Stimulated activated naive CD8-positive, alpha-beta T cell treated with anti-CD3 and anti-CD28 coated beads, Interleukin-15, Interleukin-2, amounts not matched to agents 100 U/mL and 50 U/mL, for 24 hours (primary cell): ENCODE data around the gene KTI12.
"Not testable (repeated sequence)": the region's sequence is repeated elsewhere in the genome, so short reads cannot be mapped to it uniquely, and the experiment has no call there.

Source experiments
- ATAC-seq: fragments of 150-1000 bp; cut with Tn5 transposase; one replicate; pipeline ENCODE4 v1.10.0; 2021
- DNase-seq: peaks from one replicate; pipeline ENCODE4 v3.0.0; 2021

Gene KTI12, protein sequence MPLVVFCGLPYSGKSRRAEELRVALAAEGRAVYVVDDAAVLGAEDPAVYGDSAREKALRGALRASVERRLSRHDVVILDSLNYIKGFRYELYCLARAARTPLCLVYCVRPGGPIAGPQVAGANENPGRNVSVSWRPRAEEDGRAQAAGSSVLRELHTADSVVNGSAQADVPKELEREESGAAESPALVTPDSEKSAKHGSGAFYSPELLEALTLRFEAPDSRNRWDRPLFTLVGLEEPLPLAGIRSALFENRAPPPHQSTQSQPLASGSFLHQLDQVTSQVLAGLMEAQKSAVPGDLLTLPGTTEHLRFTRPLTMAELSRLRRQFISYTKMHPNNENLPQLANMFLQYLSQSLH

DNA sequence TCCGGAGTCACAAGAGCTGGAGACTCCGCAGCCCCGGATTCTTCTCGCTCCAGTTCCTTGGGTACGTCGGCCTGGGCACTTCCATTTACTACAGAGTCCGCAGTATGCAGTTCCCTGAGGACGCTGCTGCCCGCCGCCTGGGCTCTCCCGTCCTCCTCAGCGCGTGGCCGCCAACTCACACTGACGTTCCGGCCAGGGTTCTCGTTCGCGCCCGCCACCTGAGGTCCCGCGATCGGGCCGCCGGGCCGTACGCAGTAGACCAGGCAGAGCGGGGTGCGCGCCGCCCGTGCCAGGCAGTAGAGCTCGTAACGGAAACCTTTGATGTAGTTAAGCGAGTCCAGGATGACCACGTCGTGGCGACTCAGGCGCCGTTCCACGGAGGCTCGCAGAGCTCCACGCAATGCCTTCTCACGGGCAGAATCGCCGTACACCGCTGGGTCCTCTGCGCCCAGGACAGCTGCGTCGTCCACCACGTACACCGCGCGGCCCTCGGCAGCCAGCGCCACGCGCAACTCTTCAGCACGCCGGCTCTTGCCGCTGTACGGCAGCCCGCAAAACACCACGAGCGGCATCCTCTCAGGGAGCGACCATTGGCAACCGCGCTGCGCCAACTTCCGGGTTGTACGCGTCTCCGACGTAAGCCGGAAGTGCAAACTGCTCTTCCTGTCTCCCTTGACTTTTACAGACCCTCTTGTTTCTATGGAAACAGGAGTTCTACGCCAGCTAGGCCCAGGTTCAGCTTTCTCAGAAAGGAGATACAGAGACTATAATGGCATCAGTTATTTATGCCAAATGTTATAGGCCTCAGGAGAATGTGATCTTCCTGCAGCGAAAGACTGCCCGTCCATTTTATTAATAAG, at the start of gene KTI12:
Gene KTI12, minus strand, starts transcription at position 621 of the 860 bp plus-strand sequence. Its CDS starts 49 bp downstream, at position 572.
- peak; percentile 85 for DNase-seq
- peak; percentile 97 for ATAC-seq

DNA sequence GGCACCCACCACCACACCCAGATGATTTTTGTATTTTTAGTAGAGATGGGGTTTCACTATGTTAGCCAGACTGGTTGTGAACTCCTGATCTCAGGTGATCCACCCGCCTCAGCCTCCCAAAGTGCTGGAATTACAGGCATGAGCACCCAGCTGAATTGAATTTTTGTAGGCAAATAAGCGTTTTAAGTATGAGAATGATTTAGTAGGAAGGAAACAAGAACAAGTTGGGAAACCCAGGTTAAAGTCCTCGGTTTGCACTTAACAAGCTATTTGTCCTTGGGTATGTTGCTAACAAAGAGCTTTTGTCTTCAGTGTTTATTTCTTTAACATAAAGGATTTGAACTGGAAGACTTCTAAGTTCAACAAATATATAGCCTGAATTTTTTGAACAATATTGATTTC, 46.4 kb upstream of the KTI12 start:
- no peak for ATAC-seq
- no peak for DNase-seq

- not testable (repeated sequence) for ATAC-seq, DNase-seq
These were observed 43.7 kb upstream of the KTI12 start for GRCh38 chr1:52077277-52077676.

GRCh38 chr1:52072291-52072690, 38.7 kb upstream of the KTI12 start:
- no peak for DNase-seq
- ATAC-seq, result no peak

DNA sequence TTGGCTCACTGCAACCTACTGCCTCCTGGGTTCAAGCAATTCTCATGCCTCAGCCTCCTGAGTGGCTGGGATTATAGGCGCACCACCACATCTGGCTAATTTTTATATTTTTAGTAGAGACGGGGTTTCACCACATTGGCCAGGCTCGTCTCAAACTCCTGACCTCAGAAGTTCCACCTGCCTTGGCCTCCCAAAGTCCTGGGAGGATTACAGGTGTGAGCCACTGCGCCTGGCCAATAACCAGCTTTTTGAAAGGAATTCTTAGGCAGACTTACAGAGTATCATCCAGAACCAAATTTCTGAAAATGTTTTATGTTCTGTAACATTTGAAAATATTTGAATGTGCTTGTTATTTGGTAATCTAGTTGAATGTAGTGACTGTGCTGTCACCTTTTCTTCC, 37.1 kb upstream of the KTI12 start:
- ATAC-seq, result no peak
- no peak for DNase-seq

DNA sequence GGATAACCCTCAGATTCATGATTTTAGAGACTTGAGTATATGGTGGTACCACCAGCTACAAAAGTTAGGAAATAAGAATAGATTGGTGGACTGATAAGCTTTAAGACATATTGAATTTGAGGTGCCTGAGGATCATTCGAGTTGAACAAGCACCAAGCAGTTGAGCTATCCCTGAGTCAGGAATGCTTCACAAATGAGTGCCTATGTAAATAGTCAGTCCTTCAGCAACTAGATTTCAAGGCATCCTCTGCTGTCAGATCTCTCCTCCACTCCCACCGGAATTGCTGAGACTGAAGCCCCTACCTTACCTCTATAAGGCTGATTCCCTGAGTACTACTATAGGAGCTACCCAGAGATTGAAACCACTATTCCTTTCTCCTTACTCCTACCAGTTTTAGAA, 29.6 kb upstream of the KTI12 start:
- DNase-seq (no peak), ATAC-seq (no peak)

- no peak for ATAC-seq
- DNase-seq, result no peak
These were observed 27.2 kb upstream of the KTI12 start for GRCh38 chr1:52060822-52061221.

DNA sequence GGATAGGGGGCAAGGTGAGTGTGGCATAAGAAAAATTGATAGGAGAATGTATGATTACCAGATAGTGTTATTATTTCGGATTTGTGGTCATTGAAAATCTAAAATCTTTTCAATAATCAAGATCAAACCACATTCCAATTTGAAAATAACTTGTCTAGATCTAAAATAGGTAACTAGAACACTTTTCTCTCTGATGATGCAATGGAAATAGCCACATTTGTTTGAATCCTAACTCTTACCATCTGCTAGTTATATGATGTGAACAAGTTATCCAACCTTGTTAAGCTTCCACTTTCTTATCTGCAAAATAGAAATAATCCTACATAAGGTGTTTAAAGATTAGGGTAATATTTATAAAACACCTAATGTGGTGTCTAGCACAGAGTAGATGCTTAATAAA, 26.3 kb upstream of the KTI12 start:
- ATAC-seq, result no peak
- no peak for DNase-seq

DNA sequence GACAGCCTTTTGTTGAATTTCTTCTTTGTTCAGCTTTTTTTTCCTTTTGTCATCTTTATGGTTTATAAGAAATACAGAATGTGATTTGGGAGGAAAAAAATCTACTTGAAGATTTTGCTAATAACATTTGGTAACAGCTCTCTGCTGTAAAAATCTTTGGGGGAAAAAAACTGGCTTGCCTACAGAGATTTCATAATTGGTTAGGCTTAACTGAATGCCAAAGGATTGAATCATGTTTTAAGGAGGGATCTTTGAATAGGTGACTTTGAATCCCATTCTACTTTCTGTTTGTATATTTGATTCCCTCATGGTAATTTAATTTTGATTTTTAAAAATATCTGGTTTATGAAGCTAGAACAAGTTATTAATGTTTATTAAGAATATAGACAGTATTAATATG, 25.7 kb upstream of the KTI12 start:
- no peak for ATAC-seq
- no peak for DNase-seq

GRCh38 chr1:52057876-52058415, 24.3 kb upstream of the KTI12 start:
- ATAC-seq (no peak), DNase-seq (no peak)

GRCh38 chr1:52057255-52057654, 23.6 kb upstream of the KTI12 start:
- no peak for DNase-seq
- no peak for ATAC-seq

DNA sequence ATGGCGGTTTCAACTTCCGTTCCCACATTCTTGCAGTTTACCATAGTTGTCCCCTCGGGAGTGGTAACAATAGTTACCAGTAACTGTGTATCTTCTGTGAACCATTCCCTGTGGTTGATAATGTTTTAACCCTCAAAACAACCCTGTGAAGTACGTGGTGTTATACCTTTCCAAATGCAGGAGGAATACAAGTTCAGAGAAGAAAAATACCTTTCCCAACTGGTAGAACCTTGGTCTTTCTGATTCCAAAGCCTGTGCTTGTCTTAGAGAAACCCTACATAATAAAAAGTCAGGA, 23.3 kb upstream of the KTI12 start:
- DNase-seq, result no peak
- no peak for ATAC-seq

DNA sequence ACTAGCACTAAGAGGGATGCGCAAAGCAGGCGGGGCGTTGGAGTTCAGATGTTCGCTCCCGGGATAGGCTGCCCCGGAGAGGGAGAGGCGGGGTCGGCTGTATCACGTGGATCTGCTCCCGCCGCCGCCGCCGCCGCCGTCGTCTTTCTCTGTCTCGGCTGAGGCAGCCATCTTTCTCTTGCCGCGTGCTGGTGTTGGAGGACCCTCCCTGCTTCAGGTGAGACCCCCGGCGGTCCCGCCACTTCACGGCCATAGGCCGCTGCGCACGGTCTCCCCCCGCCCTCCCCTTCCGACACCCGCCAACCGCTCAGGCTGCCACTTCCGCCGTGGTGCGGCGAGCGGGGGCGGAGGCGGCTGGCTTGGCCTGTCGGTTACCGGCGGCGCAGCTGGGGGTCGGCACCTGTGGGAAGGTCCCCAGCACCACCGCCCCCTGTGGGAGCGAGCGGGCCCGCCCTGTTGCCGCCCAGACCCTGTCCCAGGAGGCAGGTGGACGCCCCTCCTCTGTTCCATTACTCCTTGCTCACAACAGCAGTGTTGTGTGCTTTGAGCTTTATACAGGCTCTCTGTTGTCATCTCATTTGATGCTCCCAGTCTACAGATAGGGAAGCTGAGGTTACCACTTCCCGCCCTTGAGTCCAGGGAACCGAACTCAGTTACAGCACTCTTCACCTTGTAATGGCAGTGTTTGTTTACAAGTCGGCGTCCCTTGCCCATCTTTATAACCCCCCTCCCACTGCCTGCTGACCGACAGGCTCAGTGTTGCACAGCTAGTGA, 22.7 kb upstream of the KTI12 start, which contains the start of gene BTF3L4:
Gene BTF3L4, plus strand, starts transcription at position 133 of the 774 bp plus-strand sequence. CDS start 3,553 bp downstream, outside the sequence.
- DNase-seq, result peak; percentile 94
- ATAC-seq, result peak; percentile 98

GRCh38 chr1:52055866-52056162, 22.2 kb upstream of the KTI12 start:
- no peak for DNase-seq
- ATAC-seq, result no peak

DNA sequence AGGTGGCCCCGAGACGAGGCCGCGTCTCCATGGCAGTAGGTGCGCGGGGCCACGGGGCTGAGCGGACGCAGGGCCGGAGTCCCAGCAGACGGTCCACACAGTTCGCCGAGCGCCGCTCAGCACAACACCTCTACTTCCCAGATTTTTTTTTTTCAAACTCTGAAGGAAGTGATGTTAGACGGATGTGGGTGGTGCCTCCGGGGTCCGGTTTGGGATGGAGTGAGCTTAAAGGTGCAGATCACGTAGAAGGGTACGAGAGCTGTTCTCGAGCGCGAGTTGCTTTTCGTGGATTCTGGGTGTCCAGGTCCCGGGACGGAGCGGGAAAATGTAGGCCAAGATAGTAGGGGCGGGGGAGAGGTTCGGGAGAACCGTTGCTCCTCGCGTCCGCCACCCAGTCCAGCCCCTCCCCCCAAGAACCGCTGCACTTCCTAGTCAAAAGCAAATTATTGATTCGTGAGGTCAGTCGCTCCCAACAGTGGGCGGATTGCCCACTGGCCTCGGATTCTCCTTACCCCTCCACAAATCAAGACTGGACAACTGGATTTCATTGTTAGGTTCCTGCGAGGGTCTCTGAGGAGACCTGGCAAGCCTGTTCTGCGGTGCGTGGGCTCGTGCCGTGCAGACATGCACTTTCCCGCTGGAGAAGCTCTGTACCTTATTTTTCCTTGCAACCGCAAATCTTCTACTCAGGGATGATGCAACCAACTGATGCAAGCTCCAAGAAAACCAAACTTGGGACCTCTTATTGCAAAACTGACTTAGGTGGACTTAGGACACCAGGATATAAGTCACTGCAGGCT, 21.7 kb upstream of the KTI12 start, which contains the start of gene TXNDC12:
Gene TXNDC12, minus strand, starts transcription at position 126 of the 800 bp plus-strand sequence. Its CDS starts 95 bp downstream, at position 31.
- ATAC-seq (peak; percentile 67), DNase-seq (peak; percentile 71)

- DNase-seq (no peak), ATAC-seq (no peak)
These were observed 21.0 kb upstream of the KTI12 start for GRCh38 chr1:52054496-52055065.

DNA sequence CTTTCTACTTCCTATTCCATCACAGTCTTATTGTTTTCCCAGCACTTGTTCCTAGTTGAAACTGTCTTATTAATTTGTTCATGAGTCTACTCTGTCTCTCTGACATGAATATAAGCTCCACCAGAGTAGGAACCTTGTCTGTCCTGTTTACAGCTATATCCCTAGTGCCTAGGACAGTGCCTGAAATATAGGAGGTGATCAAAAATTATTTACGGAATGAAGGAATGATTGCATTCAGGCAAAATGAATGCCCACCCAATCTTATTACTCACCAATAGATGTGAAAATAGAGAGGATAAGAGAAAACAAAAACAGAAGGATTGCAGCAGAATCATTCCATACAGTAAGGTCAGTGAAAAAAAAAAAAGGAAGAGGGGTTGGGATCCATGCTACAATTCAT, 20.3 kb upstream of the KTI12 start:
- DNase-seq (no peak), ATAC-seq (no peak)

- not testable (repeated sequence) for ATAC-seq, DNase-seq
These were observed 15.7 kb upstream of the KTI12 start for GRCh38 chr1:52049337-52049736.

- ATAC-seq, DNase-seq: not testable (repeated sequence)
These were observed 12.1 kb upstream of the KTI12 start for GRCh38 chr1:52045666-52046195.

GRCh38 chr1:52045236-52045635, 11.6 kb upstream of the KTI12 start:
- ATAC-seq, result no peak
- no peak for DNase-seq
